HG03066 (cell line): ENCODE data around the gene MZT2A.
A peak's percentile ranks its signal among the peaks of the same experiment; 100 is the strongest.
"Not testable (repeated sequence)": the region's sequence is repeated elsewhere in the genome, so short reads cannot be mapped to it uniquely, and the experiment has no call there.

Experiments used
- ATAC-seq: cut with Tn5 transposase; IDR thresholded peaks from one replicate; pipeline ENCODE4 v1.9.1; 2021; ENCODE audit warnings: low read depth; ENCODE audit not compliant: unreplicated experiment

MZT2A gene

GRCh38 chr2:131471624-131472023, 20.6 kb downstream of the MZT2A start:
- ATAC-seq, result not testable (repeated sequence)

GRCh38 chr2:131470944-131471343, 21.3 kb downstream of the MZT2A start:
- ATAC-seq, result not testable (repeated sequence)

- not testable (repeated sequence) for ATAC-seq
Observed at GRCh38 chr2:131467722-131468121, 24.5 kb downstream of the MZT2A start.

- ATAC-seq, result not testable (repeated sequence)
Observed at GRCh38 chr2:131454914-131455313, 37.3 kb downstream of the MZT2A start.

DNA sequence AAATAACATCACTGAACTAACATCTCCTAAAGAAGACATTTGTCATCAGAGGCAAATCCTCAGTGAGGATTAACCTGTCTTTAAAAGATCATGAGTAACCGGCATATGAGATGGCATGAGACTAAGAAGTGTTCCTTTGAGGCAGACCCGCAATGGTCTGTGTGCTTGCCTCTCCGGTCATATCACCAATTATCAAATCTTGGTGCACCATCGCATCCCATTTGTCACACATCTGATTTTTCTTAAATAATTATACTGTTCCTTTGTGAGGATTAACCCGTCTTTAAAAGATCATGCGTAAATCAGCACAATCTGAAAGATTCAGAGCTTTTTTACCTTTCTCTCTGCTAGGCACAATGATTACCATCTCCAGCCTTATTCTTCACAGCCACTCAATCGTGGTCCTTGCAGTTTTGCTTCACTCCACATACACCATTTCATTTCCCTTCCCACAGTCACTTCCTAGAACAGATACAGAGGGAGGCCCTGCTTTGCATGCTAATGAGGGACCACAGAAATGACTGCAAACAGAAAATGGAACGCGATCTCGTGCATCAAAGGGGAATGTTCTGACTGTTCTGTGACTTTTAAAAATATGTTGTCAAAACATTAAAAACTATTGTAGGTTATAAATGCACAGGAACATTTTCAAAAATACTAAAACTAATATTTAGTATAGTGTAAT, 40.8 kb downstream of the MZT2A start:
- peak; percentile 78 for ATAC-seq

DNA sequence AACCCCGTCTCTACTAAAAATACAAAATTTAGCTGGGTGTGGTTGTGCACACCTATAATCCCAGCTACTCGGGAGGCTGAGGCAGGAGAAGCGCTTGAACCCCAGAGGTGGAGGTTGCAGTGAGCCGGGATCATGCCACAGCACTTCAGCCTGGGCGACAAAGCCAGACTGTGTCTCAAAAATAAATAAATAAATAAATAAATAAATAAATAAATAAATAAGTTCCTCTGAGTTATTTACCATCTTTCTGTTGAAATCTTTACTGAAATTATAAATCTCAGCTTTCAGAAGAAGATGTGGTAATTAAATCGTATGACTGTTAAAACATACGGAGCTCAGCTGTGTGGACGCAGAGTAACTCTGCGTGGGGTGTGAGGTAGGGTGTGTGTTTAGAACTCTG, 44.2 kb downstream of the MZT2A start:
- not testable (repeated sequence) for ATAC-seq

- no peak for ATAC-seq
Observed at GRCh38 chr2:131445896-131446295, 46.3 kb downstream of the MZT2A start.

- not testable (repeated sequence) for ATAC-seq
Observed at GRCh38 chr2:131445515-131445797, 46.7 kb downstream of the MZT2A start.

DNA sequence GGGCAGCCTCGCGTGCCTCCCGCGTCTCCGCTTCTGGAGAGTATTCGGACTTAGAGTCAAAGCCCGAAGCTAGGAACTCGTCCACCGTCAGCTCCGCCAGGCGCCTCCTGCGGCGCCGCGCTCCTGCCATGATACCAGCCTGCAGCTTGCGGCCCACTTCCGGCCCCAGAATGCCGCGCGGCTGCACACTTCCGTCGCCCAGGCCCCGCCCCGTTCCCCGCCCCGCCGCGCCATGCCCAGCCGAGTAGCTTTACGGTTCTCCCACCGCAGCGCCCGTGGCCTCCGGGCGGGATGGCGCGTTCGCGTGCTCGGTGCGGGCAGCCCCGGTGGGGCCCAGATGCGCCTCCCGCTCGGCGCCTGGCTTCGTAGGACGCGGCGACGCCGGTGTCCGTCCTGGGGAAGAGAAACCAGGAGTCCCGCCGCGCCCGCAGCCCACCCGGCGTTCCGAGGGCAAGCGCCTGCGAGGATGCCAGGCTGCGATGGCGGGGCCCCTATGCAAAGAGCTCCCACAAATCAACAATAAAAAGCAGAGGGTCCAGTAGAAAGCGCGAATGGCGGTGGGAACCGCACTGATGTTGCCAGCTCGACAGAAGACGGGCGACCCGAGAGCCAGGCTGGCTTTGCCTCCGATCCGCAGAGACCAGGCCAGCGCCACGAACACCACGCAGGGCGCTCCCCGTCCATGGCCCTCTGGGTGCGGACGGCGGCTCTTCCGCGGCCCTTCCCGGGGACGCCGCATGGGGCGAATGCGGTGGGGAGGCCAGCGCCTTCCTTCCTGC, 47.3 kb downstream of the MZT2A start:
- not testable (repeated sequence) for ATAC-seq

GRCh38 chr2:131440742-131441468, 51.3 kb downstream of the MZT2A start:
- ATAC-seq, result not testable (repeated sequence)
